HT-29 (cell line): Measurements from ENCODE around the gene KRTAP3-3. TPM values are rescaled to one million over a fixed set of nuclear protein-coding genes. Genes with fewer than 3 reads are reported as not detected.

ENCODE experiments used
- DNase-seq: peaks from one replicate; pipeline ENCODE4 v3.0.0-alpha.2; 2015; ENCODE audit warnings: low spot score
- small RNA-seq: library from RNA; depleted of rRNA; stranded (forward); fragments of <200 nt; gene quantifications from one replicate; pipeline ENCODE3, GENCODE V24; 2014
- total RNA-seq: library from RNA; depleted of rRNA; stranded (reverse); fragments of >200 nt; shearing (Covaris generic); gene quantifications from 2 replicates; pipeline ENCODE4 v1.2.3, GENCODE V29; 2014; rRNA removed

Gene KRTAP3-3
- total RNA-seq, 1 experiment from 2014 or later: not detected

GRCh38 chr17:40958086-40958953 lies 35.6 kb downstream of the KRTAP3-3 start:
- DNase-seq: peak; percentile 85

DNA sequence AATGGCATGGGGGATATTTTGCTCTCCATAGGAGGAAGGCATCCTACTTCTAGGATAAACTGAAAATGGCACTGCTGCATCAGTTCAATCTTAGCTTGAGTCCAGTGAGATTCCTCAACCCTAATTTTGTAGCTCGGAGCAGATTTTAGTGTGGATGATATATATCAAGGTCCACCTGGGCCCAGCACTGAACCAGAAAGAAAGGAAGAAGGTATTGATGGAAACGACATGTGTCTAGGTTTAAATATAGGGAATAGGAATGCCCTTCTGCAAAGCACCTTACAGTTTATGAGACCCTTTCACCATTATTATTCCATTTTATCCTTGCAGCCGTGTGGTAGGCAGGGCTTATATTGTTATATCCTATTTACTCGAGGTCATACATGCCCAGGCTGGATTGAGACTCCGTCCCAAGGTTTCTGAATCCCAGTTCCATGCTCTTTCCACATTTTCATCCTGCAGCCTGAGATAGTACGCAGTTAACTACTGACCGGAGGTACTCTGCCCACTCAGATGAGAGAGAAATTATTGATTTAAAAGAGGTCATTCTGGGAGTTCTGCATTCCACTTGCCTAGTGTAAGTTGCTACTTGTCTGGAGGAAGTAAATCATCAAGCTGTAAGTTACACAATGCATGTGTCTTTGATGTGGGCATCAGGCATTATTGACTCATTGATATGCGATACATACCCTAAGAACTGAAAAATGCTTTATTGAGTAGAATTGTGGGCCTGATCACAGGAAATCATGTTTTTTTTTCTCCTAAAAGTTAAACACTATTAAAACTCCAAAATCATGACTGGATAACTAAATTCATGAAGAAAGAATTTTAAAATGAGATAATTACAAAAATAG lies 37.3 kb downstream of the KRTAP3-3 start:
- peak; percentile 91 for DNase-seq

- peak; percentile 48 for DNase-seq
These were observed 40.1 kb downstream of the KRTAP3-3 start for GRCh38 chr17:40953881-40954280.

- no peak for DNase-seq
These were observed 41.3 kb downstream of the KRTAP3-3 start for GRCh38 chr17:40952661-40953060.

DNA sequence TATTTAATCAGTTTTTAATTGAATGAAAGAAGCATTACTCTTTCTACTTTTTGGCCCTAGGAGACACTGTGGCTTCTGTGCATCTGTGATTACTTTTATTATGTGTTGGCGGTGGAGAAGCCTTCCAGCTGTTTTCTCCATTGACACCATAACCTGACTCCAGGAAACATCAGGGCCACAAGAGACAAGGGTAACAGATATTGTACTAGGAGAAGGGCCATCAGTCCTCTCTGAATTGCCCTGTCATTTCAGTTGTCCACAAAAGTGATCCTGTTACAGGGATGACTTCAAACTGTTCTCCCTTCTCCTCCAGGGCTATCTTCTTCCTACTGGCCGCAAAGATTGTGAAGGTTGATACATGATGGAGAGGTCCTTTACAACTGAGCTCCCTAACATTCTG lies 41.8 kb downstream of the KRTAP3-3 start:
- DNase-seq: no peak

DNA sequence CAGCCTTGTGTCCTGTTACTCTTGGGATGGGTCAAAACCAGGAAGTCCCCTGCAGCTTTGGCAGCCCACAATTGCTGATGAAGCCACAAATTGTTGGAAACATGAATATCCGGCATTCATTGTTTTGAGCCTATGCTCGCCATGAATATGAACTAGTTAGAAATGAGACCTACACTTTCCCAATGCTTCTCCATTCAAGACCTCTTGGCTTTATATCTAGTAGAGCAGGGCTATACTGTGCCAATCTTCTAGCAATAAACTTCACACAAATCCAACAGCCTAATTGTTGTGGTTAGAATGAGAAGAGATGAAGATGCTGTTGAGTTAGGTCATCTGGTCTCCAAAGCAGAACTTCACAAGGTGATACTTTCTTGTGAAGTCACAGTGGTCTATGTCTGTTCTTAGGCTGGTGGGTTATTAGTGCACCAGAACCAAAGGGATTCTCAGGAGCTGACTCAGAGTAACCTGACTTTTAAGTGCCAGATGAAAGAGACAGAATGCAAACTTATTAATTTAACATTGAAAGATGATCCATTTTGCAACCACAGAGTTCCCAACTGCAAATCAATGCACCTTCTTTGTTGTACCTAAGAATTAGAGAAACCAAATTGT lies 42.8 kb downstream of the KRTAP3-3 start:
- DNase-seq: no peak

DNA sequence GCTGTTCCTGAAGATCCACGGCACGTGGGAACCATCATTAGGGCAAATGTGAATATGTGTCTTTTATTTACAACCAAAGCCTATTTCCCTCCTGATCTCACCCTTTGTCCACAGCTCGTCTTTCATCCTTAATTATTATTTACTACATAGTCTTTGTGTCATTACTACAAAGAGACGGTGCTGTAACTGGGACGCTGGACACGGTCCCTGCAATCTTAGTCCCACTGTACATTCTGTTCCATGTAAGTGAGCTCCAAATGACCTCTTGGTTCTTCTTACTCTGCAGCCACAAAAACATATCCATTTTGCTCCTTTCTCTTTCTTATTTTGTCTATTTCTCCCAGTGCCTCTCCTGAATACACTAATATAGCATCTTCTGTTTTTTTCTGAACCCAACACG lies 43.8 kb downstream of the KRTAP3-3 start:
- DNase-seq: no peak

- DNase-seq: no peak
These were observed 44.5 kb downstream of the KRTAP3-3 start for GRCh38 chr17:40949418-40949817.

DNA sequence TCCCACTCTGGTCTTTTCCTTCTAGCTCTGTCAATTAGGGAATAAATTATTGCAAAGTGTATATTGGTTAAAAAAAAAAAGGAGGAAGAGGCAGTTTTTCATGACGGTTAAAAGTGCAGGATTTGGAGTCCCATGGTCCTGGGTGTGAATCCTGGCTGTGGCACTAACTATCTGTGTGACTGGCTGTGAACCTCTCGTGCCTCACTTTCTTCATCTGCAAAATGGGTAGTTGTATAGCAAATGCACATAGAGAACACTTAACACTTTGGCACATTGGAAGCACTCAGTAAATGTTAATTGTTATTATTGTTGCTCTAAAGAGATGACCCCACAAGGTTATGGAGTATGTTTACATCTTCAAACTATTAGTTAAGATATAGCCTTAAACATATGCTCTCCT lies 46.0 kb downstream of the KRTAP3-3 start:
- DNase-seq: no peak

- no peak for DNase-seq
These were observed 48.5 kb downstream of the KRTAP3-3 start for GRCh38 chr17:40945414-40945813.

GRCh38 chr17:40944531-40944930 lies 49.4 kb downstream of the KRTAP3-3 start:
- no peak for DNase-seq

Small RNA genes within 50 kb of the gene (small RNA-seq; reads per million reads assigned to genes)
- not detected for gene KRTAP3-4P

Other genes with a start within 250 kb of the KRTAP3-3 start
- not detected in 2 replicates for gene KRT25, start 238.8 kb downstream of the KRTAP3-3 start, total RNA-seq
- gene KRT26, start 222.0 kb downstream of the KRTAP3-3 start, total RNA-seq: not detected in 2 replicates
- gene KRT27, start 211.6 kb downstream of the KRTAP3-3 start, total RNA-seq: not detected in 2 replicates
- gene KRT28, start 194.2 kb downstream of the KRTAP3-3 start, total RNA-seq: not detected in 2 replicates
- 14.7 and 17.7 TPM in 2 replicates for gene KRT10, start 171.6 kb downstream of the KRTAP3-3 start, total RNA-seq
- gene KRT12, start 126.9 kb downstream of the KRTAP3-3 start, total RNA-seq: 0.33 and 0.39 TPM in 2 replicates
- 189 and 203 TPM in 2 replicates for gene KRT20, start 108.9 kb downstream of the KRTAP3-3 start, total RNA-seq
- gene KRT23, start 56.5 kb downstream of the KRTAP3-3 start, total RNA-seq: 3.3 and 4.1 TPM in 2 replicates
- gene KRT39, start 27.2 kb downstream of the KRTAP3-3 start, total RNA-seq: not detected in 2 replicates
- 2.4 and 2.7 TPM in 2 replicates for gene KRT40, start 9.8 kb downstream of the KRTAP3-3 start, total RNA-seq
- not detected in 2 replicates for gene KRTAP3-2, start 5.7 kb upstream of the KRTAP3-3 start, total RNA-seq
- not detected in 2 replicates for gene KRTAP3-1, start 15.0 kb upstream of the KRTAP3-3 start, total RNA-seq
- not detected in 2 replicates for gene KRTAP1-5, start 33.0 kb upstream of the KRTAP3-3 start, total RNA-seq
- not detected in 2 replicates for gene KRTAP1-4, start 36.0 kb upstream of the KRTAP3-3 start, total RNA-seq
- not detected in 2 replicates for gene KRTAP1-3, start 40.7 kb upstream of the KRTAP3-3 start, total RNA-seq
- 0.42 and 0.64 TPM in 2 replicates for gene KRTAP1-1, start 47.3 kb upstream of the KRTAP3-3 start, total RNA-seq
- not detected in 2 replicates for gene KRTAP2-1, start 53.2 kb upstream of the KRTAP3-3 start, total RNA-seq
- gene KRTAP2-2, start 61.1 kb upstream of the KRTAP3-3 start, total RNA-seq: not detected in 2 replicates
- not detected in 2 replicates for gene KRTAP2-3, start 66.0 kb upstream of the KRTAP3-3 start, total RNA-seq
- gene KRTAP2-4, start 71.7 kb upstream of the KRTAP3-3 start, total RNA-seq: not detected in 2 replicates
- not detected in 2 replicates for gene KRTAP4-7, start 90.0 kb upstream of the KRTAP3-3 start, total RNA-seq
- gene KRTAP4-8, start 104.0 kb upstream of the KRTAP3-3 start, total RNA-seq: not detected in 2 replicates
- gene KRTAP4-16, start 108.0 kb upstream of the KRTAP3-3 start, total RNA-seq: not detected in 2 replicates
- not detected in 2 replicates for gene KRTAP4-9, start 111.2 kb upstream of the KRTAP3-3 start, total RNA-seq
- not detected in 2 replicates for gene KRTAP4-11, start 124.2 kb upstream of the KRTAP3-3 start, total RNA-seq
- not detected in 2 replicates for gene KRTAP4-12, start 130.0 kb upstream of the KRTAP3-3 start, total RNA-seq
- gene KRTAP4-6, start 146.4 kb upstream of the KRTAP3-3 start, total RNA-seq: not detected in 2 replicates
- gene KRTAP4-5, start 155.7 kb upstream of the KRTAP3-3 start, total RNA-seq: not detected in 2 replicates
- not detected in 2 replicates for gene KRTAP4-4, start 166.6 kb upstream of the KRTAP3-3 start, total RNA-seq
- gene KRTAP4-3, start 174.1 kb upstream of the KRTAP3-3 start, total RNA-seq: not detected in 2 replicates
- gene KRTAP4-2, start 184.1 kb upstream of the KRTAP3-3 start, total RNA-seq: not detected in 2 replicates
- gene KRTAP4-1, start 190.7 kb upstream of the KRTAP3-3 start, total RNA-seq: not detected in 2 replicates
- not detected in 2 replicates for gene KRTAP9-1, start 195.7 kb upstream of the KRTAP3-3 start, total RNA-seq
- not detected in 2 replicates for gene KRTAP9-2, start 232.5 kb upstream of the KRTAP3-3 start, total RNA-seq
- gene KRTAP9-3, start 238.3 kb upstream of the KRTAP3-3 start, total RNA-seq: not detected in 2 replicates
- gene KRTAP9-8, start 243.8 kb upstream of the KRTAP3-3 start, total RNA-seq: not detected in 2 replicates